Endothelial cell of umbilical vein (primary cell): ENCODE data around the gene TCEAL3.

ENCODE experiments used
- EZH2 ChIP-seq: IDR thresholded peaks from 2 replicates; pipeline ENCODE4 v1.6.1; 2012; ENCODE audit warnings: borderline replicate concordance, low read depth, mild to moderate bottlenecking, moderate library complexity, low read length, inconsistent platforms; ENCODE audit not compliant: severe bottlenecking
- FOS ChIP-seq: IDR thresholded peaks from 2 replicates; pipeline ENCODE4 v1.6.1; 2011; ENCODE audit warnings: mild to moderate bottlenecking, low read length, moderate library complexity, borderline replicate concordance; ENCODE audit not compliant: insufficient read depth
- MAX ChIP-seq: IDR thresholded peaks from 2 replicates; pipeline ENCODE4 v1.6.1; 2011; ENCODE audit not compliant: insufficient read depth, insufficient read length
- POLR2A ChIP-seq: IDR thresholded peaks from 2 replicates; pipeline ENCODE4 v1.6.1; 2012; ENCODE audit warnings: low read depth, mild to moderate bottlenecking, control low read depth, low read length
- TF ChIP-seq, protein P1 (sequence below), 2 donors: IDR thresholded peaks; 1 replicate in 1 of 2; 2 replicates in 1 of 2; pipeline ENCODE4 v1.5.1; 2011; ENCODE audit warnings: low read length in 2 of 2, mild to moderate bottlenecking in 2 of 2, moderate library complexity in 2 of 2, control low read depth in 1 of 2, inconsistent platforms in 1 of 2, low read depth in 1 of 2; ENCODE audit not compliant: insufficient read depth in 1 of 2; ENCODE audit errors: extremely low read depth in 1 of 2

- TF ChIP-seq EZH2 (no peak), POLR2A (no peak), MAX (no peak), FOS (no peak)
- TF ChIP-seq, protein P1, sequence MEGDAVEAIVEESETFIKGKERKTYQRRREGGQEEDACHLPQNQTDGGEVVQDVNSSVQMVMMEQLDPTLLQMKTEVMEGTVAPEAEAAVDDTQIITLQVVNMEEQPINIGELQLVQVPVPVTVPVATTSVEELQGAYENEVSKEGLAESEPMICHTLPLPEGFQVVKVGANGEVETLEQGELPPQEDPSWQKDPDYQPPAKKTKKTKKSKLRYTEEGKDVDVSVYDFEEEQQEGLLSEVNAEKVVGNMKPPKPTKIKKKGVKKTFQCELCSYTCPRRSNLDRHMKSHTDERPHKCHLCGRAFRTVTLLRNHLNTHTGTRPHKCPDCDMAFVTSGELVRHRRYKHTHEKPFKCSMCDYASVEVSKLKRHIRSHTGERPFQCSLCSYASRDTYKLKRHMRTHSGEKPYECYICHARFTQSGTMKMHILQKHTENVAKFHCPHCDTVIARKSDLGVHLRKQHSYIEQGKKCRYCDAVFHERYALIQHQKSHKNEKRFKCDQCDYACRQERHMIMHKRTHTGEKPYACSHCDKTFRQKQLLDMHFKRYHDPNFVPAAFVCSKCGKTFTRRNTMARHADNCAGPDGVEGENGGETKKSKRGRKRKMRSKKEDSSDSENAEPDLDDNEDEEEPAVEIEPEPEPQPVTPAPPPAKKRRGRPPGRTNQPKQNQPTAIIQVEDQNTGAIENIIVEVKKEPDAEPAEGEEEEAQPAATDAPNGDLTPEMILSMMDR (IDR thresholded peaks at IDR 0.05; ENCODE audit: extremely low read depth in 1 of 2, insufficient read depth in 1 of 2, low read depth in 1 of 2, low read length in 2 of 2) = no peak
These were observed 51.1 kb downstream of the TCEAL3 start for GRCh38 chrX:103658681-103659433.
